Gastrocnemius medialis (tissue), 4 donors: ENCODE measurements around the gene AMBP. TPM values are rescaled to one million over a fixed set of nuclear protein-coding genes. Genes with fewer than 3 reads are reported as not detected.

Experiments used
- ATAC-seq, 2 donors: fragments of 150-250 bp; one replicate each; pipeline ENCODE4 v1.9.1; 2016
- DNase-seq, 2 donors: peaks; one replicate each; pipeline ENCODE4 v3.0.0-alpha.2; 2019
- H3K27ac ChIP-seq, 4 donors: fragments of 200-600 bp; sonication (generic); 1 replicate in 1 of 4; 2 replicates in 3 of 4; pipeline ENCODE4 v1.5.1; 2016 to 2018; ENCODE audit warnings: mild to moderate bottlenecking in 2 of 4, moderate library complexity in 1 of 4
- H3K27me3 ChIP-seq, 3 donors: fragments of 200-600 bp; sonication (generic) in 2 of 3; 1 replicate in 1 of 3; 2 replicates in 2 of 3; pipeline versions ENCODE4 v1.5.1 to v1.6.0; 2016 to 2019; ENCODE audit warnings: mild to moderate bottlenecking in 1 of 3, moderate library complexity in 1 of 3
- H3K36me3 ChIP-seq, 2 donors: fragments of 200-600 bp; sonication (generic) in 1 of 2; one replicate each; pipeline ENCODE4 v1.5.1; 2017 to 2018
- H3K4me1 ChIP-seq, 2 donors: fragments of 200-600 bp; sonication (generic) in 1 of 2; one replicate each; pipeline ENCODE4 v1.5.1; 2016 to 2017; ENCODE audit warnings: mild to moderate bottlenecking in 2 of 2
- H3K4me3 ChIP-seq, 4 donors: fragments of 200-600 bp; sonication (generic) in 3 of 4; 1 replicate in 1 of 4; 2 replicates in 3 of 4; pipeline ENCODE4 v1.5.1; 2016 to 2019; ENCODE audit warnings: mild to moderate bottlenecking in 2 of 4
- H3K9me3 ChIP-seq, 3 donors: fragments of 200-600 bp; sonication (generic) in 2 of 3; 1 replicate in 1 of 3; 2 replicates in 2 of 3; pipeline ENCODE4 v1.5.1; 2016 to 2019
- CTCF ChIP-seq, 5 experiments: fragments of 450-650 bp in 3 of 5; fragments of 200-600 bp in 2 of 5; sonication (generic) in 2 of 5; IDR thresholded peaks in 4 of 5; conservative IDR thresholded peaks in 1 of 5; 1 replicate in 4 of 5; 2 replicates in 1 of 5; pipeline ENCODE4 v1.5.1; 2016 to 2019; ENCODE audit warnings: antibody characterized with exemption in 5 of 5, mild to moderate bottlenecking in 3 of 5, moderate library complexity in 3 of 5
- POLR2A ChIP-seq, 2 donors: fragments of 450-650 bp; IDR thresholded peaks; one replicate each; pipeline ENCODE4 v1.6.1; 2017; ENCODE audit warnings: antibody characterized with exemption in 2 of 2, mild to moderate bottlenecking in 2 of 2, moderate library complexity in 2 of 2
- in situ Hi-C, 4 donors: fragments of 200-750 bp; cut with MboI; loops; one replicate each; pipeline versions ENCODE4 v1.15.0 to v1.8.0; 2017; ENCODE audit warnings: low sequenced_read_pairs in 4 of 4
- intact Hi-C: fragments of 100-400 bp; cut with DNase I; formaldehyde crosslinking; loops from one replicate; pipeline ENCODE4 v1.15.1; 2023; ENCODE audit warnings: low total_unique reads
- total RNA-seq, 4 donors: library from RNA; depleted of rRNA; stranded (reverse); fragments of >200 nt; gene quantifications; one replicate each; pipeline versions ENCODE4 v1.1.0 to v1.2.3, GENCODE V29; 2016

The AMBP gene
- total RNA-seq, 4 donors from 2014 or later: 3.2 to 7.2 TPM; not detected in 2

GRCh38 chr9:114099669-114100270 lies 21.7 kb upstream of the AMBP start:
- intact Hi-C loops: no loop called here
- Histone ChIP-seq H3K4me1 (peaks cover 0 to 6% of the 10 kb centered on the region in 2 donors), H3K4me3 (no peak overlapping the region), H3K9me3 (no peaks in the 10 kb centered on the region), H3K36me3 (no peaks in the 10 kb centered on the region), H3K27ac (no peak overlapping the region), H3K27me3 (peaks cover 11 to 20% (median 17%) of the 10 kb centered on the region in 3 donors)
- no peak for DNase-seq
- TF ChIP-seq CTCF (IDR thresholded peaks at IDR 0.05 in 4 of 5, conservative IDR thresholded peaks at IDR 0.05 in 1 of 5): no peak
- TF ChIP-seq POLR2A (IDR thresholded peaks at IDR 0.05): no peak
- in situ Hi-C loops: loop anchor here in 1 of 4 donors (5.0 kb wide), 1 partner anchor 188 kb away; no protein-coding TSS in a partner anchor
- ATAC-seq: no peak

GRCh38 chr9:114098936-114099668 lies 21.0 kb upstream of the AMBP start, which contains the start of gene KIF12:
KIF12 (minus strand) TSS chr9:114099292; CDS start chr9:114099276, 16 bp downstream.
- DNase-seq: no peak
- H3K27me3 ChIP-seq: peaks cover 11 to 20% (median 17%) of the 10 kb centered on the region in 3 donors
- no peak for TF ChIP-seq POLR2A (IDR thresholded peaks at IDR 0.05)
- no peak for TF ChIP-seq CTCF (IDR thresholded peaks at IDR 0.05 in 4 of 5, conservative IDR thresholded peaks at IDR 0.05 in 1 of 5)
- H3K4me1 ChIP-seq: peaks cover 0 to 6% of the 10 kb centered on the region in 2 donors
- no peak within 1 kb of the TSS for H3K27ac ChIP-seq
- intact Hi-C loops (no loop called here), in situ Hi-C loops (no loop called here)
- H3K36me3 ChIP-seq: no peaks in the 10 kb centered on the region
- no peaks in the 10 kb centered on the region for H3K9me3 ChIP-seq
- H3K4me3 ChIP-seq: peak within 1 kb of the TSS; percentile 24 to 56 (median 50)
- no peak for ATAC-seq

GRCh38 chr9:114098021-114098935 lies 20.2 kb upstream of the AMBP start:
- H3K9me3 ChIP-seq: no peaks in the 10 kb centered on the region
- peak; percentile 44 to 88 for ATAC-seq
- intact Hi-C loops (no loop called here), in situ Hi-C loops (no loop called here)
- no peak overlapping the region for H3K27ac ChIP-seq
- H3K36me3 ChIP-seq: no peaks in the 10 kb centered on the region
- peaks cover 11 to 20% (median 17%) of the 10 kb centered on the region in 3 donors for H3K27me3 ChIP-seq
- peaks cover 0 to 6% of the 10 kb centered on the region in 2 donors for H3K4me1 ChIP-seq
- peak overlapping the region; percentile 24 to 56 (median 50) for H3K4me3 ChIP-seq
- no peak for DNase-seq
- no peak for TF ChIP-seq CTCF (IDR thresholded peaks at IDR 0.05 in 4 of 5, conservative IDR thresholded peaks at IDR 0.05 in 1 of 5)
- TF ChIP-seq POLR2A (IDR thresholded peaks at IDR 0.05): no peak

GRCh38 chr9:114097613-114098020 lies 19.5 kb upstream of the AMBP start:
- Histone ChIP-seq H3K27ac (no peak overlapping the region), H3K27me3 (peaks cover 11 to 20% (median 17%) of the 10 kb centered on the region in 3 donors), H3K36me3 (no peaks in the 10 kb centered on the region), H3K4me3 (peak overlapping the region; percentile 24 to 56 (median 50)), H3K9me3 (no peaks in the 10 kb centered on the region), H3K4me1 (peaks cover 0 to 6% of the 10 kb centered on the region in 2 donors)
- ATAC-seq (no peak), DNase-seq (no peak)
- intact Hi-C loops: no loop called here
- TF ChIP-seq CTCF (IDR thresholded peaks at IDR 0.05 in 4 of 5, conservative IDR thresholded peaks at IDR 0.05 in 1 of 5) (no peak), POLR2A (IDR thresholded peaks at IDR 0.05) (no peak)
- in situ Hi-C loops: no loop called here
